NOMO-1 treated with DMSO at 0.1 percent for 48 hours (cell line): ENCODE data around the gene SORBS1.

Experiments used
- DNase-seq: peaks from one replicate; lab custom pipeline; 2025; ENCODE audit not compliant: unreplicated experiment; lab: John Stamatoyannopoulos, UW

Gene SORBS1

GRCh38 chr10:95279042-95279820, 281.9 kb downstream of the SORBS1 start:
- no peak for DNase-seq

GRCh38 chr10:95278061-95278988, 282.8 kb downstream of the SORBS1 start:
- no peak for DNase-seq

- DNase-seq: no peak
These were observed 283.6 kb downstream of the SORBS1 start for GRCh38 chr10:95277614-95278013.

GRCh38 chr10:95277201-95277570, 284.0 kb downstream of the SORBS1 start:
- DNase-seq: no peak

- DNase-seq: no peak
These were observed 284.6 kb downstream of the SORBS1 start for GRCh38 chr10:95276367-95277200.

- no peak for DNase-seq
These were observed 285.3 kb downstream of the SORBS1 start for GRCh38 chr10:95275726-95276366.

GRCh38 chr10:95273393-95274312, 287.5 kb downstream of the SORBS1 start:
- DNase-seq: no peak

- no peak for DNase-seq
These were observed 292.7 kb downstream of the SORBS1 start for GRCh38 chr10:95268438-95268837.

GRCh38 chr10:95267251-95267650, 293.9 kb downstream of the SORBS1 start:
- DNase-seq: no peak

GRCh38 chr10:95266674-95267095, 294.5 kb downstream of the SORBS1 start:
- DNase-seq: peak; percentile 82

- no peak for DNase-seq
These were observed 295.6 kb downstream of the SORBS1 start for GRCh38 chr10:95265572-95265971.

GRCh38 chr10:95264227-95265051, 296.7 kb downstream of the SORBS1 start:
- no peak for DNase-seq

GRCh38 chr10:95263864-95264226, 297.3 kb downstream of the SORBS1 start:
- DNase-seq: no peak

- no peak for DNase-seq
These were observed 298.2 kb downstream of the SORBS1 start for GRCh38 chr10:95262763-95263518.

GRCh38 chr10:95261926-95262325, 299.2 kb downstream of the SORBS1 start:
- no peak for DNase-seq
